ENCODE results near the gene ANKS1A. TPM values are rescaled to one million over a fixed set of nuclear protein-coding genes. Genes with fewer than 3 reads are reported as not detected.

The ANKS1A gene
- polyA plus RNA-seq, 1 of the 3 experiments (the other 2 are of a cell fraction): 7.6 TPM

DNA sequence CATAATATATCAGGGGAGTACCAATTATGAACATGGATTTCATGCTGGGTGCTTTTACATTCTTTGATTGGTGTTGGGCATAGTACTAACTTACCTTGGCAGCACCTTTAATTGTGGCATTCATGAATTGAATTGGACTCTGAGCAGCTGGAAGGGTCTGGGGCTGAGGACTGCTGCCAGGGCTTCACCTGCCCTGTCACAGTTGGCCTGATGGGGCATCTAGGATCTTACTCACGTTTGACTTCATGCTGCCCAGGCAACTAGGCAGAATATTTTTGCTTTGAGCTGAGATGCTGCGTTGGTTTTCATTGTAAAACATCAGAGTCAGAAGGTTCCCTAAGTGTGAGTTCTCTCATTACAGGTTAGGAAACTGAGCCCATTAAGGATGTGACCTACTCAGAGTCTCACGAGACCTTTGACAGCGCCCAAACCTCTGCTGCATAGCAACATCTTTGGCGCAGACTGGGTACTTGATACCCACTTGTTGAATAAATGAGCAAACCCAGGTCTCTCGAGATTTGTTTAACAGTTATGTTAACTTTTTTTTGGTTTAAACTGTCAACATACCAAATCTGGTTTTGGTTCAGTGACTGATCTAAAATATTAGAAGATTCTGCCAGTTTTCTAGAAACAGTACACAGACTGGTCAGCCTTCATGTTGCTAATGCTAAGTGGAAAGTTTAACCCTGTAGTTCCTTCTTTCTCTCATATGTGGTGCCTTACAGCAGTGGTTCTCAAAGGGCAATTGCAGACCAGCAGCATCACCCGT is 147.2 kb downstream of the ANKS1A start:
- H3K79me2 ChIP-seq (ENCODE audit: insufficient read depth): no peaks in the 10 kb centered on the region
- peaks cover 0 to 15% of the 10 kb centered on the region in 2 experiments; a peak in 1 of 4 replicates for H3K4me1 ChIP-seq (ENCODE audit: control insufficient read depth in 1 of 2, insufficient read depth in 2 of 2, low read depth in 1 of 2, low read length in 1 of 2)
- H3K9me3 ChIP-seq: no peaks in the 10 kb centered on the region
- no peak for DNase-seq
- WGBS (ENCODE audit: low lambda C conversion rate): 92% methylated on average over 7 of the region's 7 CpGs
- H2AFZ ChIP-seq (ENCODE audit: low read depth): no peak overlapping the region
- H4K20me1 ChIP-seq (ENCODE audit: insufficient read depth): no peaks in the 10 kb centered on the region
- no peak overlapping the region for H3K4me3 ChIP-seq (ENCODE audit: low read depth in 2 of 2, low read length in 1 of 2)
- ChIA-PET CTCF (no interaction called here), POLR2A (no interaction called here)
- no peak overlapping the region for H3K4me2 ChIP-seq
- H3K36me3 ChIP-seq (replicated peaks in 1 of 2; ENCODE audit: control insufficient read depth in 1 of 2, insufficient read depth in 2 of 2, low read length in 1 of 2): no peaks in the 10 kb centered on the region
- H3K9ac ChIP-seq: no peak overlapping the region
- H3K27me3 ChIP-seq (ENCODE audit: insufficient read depth): no peaks in the 10 kb centered on the region
- H3F3A ChIP-seq (replicated peaks; ENCODE audit: insufficient read depth): no peaks in the 10 kb centered on the region
- TF ChIP-seq NRF1 (IDR thresholded peaks at IDR 0.05; ENCODE audit: low read depth, low read length) (no peak), EP300 (IDR thresholded peaks at IDR 0.05; ENCODE audit: borderline replicate concordance in 1 of 2, low read depth in 1 of 2, low read length in 1 of 2) (no peak), RCOR1 (IDR thresholded peaks at IDR 0.05; ENCODE audit: low read length) (no peak), SMC3 (IDR thresholded peaks at IDR 0.05; ENCODE audit: low read depth, low read length) (no peak), CHD2 (IDR thresholded peaks at IDR 0.05; ENCODE audit: low read length, partially characterized antibody) (no peak), MEF2A (IDR thresholded peaks at IDR 0.05; ENCODE audit: borderline replicate concordance, low read depth) (no peak), NFIC (IDR thresholded peaks at IDR 0.05; ENCODE audit: borderline replicate concordance) (no peak), RXRA (IDR thresholded peaks at IDR 0.05; ENCODE audit: borderline replicate concordance, low read depth) (no peak), TCF12 (IDR thresholded peaks at IDR 0.05) (no peak)
- TF ChIP-seq, protein P1, sequence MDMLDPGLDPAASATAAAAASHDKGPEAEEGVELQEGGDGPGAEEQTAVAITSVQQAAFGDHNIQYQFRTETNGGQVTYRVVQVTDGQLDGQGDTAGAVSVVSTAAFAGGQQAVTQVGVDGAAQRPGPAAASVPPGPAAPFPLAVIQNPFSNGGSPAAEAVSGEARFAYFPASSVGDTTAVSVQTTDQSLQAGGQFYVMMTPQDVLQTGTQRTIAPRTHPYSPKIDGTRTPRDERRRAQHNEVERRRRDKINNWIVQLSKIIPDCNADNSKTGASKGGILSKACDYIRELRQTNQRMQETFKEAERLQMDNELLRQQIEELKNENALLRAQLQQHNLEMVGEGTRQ (IDR thresholded peaks at IDR 0.05; ENCODE audit: borderline replicate concordance, low read depth, low read length): no peak
- TF ChIP-seq, protein P2, sequence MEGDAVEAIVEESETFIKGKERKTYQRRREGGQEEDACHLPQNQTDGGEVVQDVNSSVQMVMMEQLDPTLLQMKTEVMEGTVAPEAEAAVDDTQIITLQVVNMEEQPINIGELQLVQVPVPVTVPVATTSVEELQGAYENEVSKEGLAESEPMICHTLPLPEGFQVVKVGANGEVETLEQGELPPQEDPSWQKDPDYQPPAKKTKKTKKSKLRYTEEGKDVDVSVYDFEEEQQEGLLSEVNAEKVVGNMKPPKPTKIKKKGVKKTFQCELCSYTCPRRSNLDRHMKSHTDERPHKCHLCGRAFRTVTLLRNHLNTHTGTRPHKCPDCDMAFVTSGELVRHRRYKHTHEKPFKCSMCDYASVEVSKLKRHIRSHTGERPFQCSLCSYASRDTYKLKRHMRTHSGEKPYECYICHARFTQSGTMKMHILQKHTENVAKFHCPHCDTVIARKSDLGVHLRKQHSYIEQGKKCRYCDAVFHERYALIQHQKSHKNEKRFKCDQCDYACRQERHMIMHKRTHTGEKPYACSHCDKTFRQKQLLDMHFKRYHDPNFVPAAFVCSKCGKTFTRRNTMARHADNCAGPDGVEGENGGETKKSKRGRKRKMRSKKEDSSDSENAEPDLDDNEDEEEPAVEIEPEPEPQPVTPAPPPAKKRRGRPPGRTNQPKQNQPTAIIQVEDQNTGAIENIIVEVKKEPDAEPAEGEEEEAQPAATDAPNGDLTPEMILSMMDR (IDR thresholded peaks at IDR 0.05): no peak
- TF ChIP-seq, protein P3, sequence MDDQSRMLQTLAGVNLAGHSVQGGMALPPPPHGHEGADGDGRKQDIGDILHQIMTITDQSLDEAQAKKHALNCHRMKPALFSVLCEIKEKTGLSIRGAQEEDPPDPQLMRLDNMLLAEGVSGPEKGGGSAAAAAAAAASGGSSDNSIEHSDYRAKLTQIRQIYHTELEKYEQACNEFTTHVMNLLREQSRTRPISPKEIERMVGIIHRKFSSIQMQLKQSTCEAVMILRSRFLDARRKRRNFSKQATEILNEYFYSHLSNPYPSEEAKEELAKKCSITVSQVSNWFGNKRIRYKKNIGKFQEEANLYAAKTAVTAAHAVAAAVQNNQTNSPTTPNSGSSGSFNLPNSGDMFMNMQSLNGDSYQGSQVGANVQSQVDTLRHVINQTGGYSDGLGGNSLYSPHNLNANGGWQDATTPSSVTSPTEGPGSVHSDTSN (IDR thresholded peaks at IDR 0.05): no peak
- H3K27ac ChIP-seq (ENCODE audit: low read depth in 2 of 2, low read length in 1 of 2): no peak overlapping the region
- H3K9me2 ChIP-seq: no peaks in the 10 kb centered on the region
